GM21723 (cell line): ENCODE results near the gene CBY2.
A peak's percentile ranks its signal among the peaks of the same experiment; 100 is the strongest.

ENCODE experiments used
- ATAC-seq: cut with Tn5 transposase; IDR thresholded peaks from one replicate; pipeline ENCODE4 v1.9.1; 2021; ENCODE audit warnings: mild to moderate bottlenecking, moderate library complexity; ENCODE audit not compliant: unreplicated experiment

Gene CBY2

DNA sequence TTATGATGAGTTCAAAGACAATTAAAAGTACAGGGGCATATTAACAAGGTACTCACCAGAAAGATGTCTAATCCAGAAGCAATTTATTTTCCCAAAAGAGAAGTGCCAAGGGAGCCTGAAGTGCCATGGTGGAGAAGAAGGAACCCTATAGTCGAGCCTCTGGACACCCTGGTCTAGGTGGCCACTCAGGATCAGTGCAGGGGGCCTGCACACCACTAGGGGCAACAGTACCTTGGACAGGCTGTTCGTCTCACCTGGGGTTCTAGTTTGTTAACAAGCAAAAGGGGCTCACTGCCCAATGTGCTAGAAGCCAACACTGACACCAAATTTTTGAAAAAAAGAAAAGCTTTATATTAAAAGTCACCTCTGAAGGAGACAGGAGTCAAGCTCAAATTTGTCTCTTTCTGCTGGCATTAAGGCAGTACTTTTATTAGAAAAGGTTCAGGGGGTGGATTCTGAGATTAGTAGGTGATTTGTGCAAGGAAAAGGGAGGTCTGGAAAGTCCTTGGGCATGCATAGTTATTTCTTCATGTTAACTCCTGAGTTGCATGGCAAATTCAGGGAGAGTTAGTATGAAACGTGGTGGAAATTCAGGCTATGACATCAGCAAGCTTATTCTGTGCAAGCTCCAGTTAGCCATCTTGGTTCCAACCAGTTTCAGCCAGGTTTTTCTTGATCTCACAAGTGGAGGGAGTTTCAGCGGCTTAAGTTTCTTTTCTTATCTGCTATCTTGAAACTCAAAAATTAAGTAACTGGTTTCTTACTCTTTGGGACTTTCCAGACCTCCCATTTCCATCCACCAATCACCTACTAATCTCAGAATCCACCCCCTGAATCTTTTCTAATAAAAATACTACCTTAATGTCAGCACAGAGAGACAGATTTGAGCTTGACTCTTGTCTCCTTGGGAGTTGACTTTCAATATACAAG, 884 bp upstream of the CBY2 start:
- ATAC-seq: peak; percentile 73

GRCh38 chr13:45702869-45703391, 810 bp downstream of the CBY2 start:
- no peak for ATAC-seq

DNA sequence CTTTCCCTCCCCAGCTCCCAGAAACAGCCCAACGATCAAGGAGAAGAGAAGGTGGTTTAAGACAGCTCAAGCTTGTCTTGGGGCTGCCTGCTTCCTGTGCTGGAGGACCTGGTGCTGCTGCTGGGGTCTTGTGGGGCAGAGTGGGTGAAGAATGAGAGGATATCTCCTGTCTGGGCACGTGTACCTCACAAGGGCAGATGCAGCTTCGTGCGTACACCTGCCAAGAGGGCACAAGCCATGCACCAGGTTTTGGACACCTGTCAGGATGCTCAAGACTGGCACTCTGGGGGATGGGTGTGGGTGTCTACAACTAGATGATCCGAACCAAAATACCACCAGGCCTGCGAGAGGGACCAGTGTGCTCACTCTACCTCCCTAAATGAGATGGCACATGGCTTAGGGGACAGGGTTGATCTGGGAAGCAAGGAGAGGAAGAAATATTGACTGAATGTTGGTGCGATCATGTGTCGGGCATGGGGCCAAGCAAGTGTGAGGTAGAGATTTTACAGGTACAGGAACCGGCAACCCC, 2.2 kb downstream of the CBY2 start:
- no peak for ATAC-seq

GRCh38 chr13:45704854-45705695, 3.0 kb downstream of the CBY2 start:
- ATAC-seq: no peak

GRCh38 chr13:45705918-45706317, 3.8 kb downstream of the CBY2 start:
- peak; percentile 35 for ATAC-seq

DNA sequence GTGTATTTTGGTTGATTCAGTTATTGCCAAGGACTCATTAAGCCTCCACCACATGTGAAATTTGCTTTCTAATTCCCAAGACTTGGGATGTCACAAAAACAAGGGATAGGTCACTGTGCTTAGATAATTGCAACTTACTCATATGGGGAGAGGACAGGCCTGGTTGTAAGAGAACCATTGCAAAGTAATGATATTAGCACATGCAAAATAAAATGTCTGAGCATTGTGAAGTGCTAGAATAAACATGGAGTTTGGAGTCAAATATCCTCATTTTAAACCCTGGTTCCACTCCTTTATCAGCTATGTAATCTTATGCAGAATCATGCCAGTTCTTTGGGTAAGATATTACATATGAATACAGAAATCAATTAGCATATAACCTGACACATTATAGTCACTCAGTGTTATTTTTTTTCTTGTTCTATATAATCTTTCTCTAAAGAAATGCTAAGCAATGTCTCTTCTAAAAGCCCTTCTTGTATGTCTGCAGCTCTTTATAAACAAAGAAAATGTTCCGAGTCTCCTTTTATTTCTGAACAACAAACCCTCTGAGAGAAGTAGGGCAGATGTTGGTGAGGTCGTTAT, 5.5 kb downstream of the CBY2 start:
- ATAC-seq: no peak

GRCh38 chr13:45711951-45712350, 9.8 kb downstream of the CBY2 start:
- no peak for ATAC-seq

DNA sequence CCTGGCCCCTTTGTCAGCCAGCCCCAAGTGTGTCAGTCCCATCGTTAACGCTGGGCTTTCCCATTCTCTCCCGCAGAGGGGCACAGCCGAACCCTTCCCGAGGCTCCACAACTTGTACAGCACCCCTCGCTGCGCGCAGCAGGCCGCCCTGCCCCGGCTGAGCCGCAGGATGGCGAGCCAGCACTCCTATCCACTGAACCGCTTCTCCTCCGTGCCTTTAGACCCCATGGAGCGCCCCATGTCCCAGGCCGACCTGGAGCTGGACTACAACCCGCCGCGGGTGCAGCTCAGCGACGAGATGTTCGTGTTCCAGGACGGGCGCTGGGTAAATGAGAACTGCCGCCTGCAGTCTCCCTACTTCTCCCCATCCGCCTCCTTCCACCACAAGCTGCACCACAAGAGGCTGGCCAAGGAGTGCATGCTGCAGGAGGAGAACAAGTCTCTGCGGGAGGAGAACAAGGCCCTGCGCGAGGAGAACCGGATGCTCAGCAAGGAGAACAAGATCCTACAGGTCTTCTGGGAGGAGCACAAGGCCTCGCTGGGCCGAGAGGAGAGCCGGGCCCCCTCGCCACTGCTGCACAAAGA, 11.1 kb downstream of the CBY2 start:
- ATAC-seq: no peak

GRCh38 chr13:45713721-45714120, 11.6 kb downstream of the CBY2 start:
- no peak for ATAC-seq

GRCh38 chr13:45714170-45714569, 12.1 kb downstream of the CBY2 start:
- ATAC-seq: no peak

DNA sequence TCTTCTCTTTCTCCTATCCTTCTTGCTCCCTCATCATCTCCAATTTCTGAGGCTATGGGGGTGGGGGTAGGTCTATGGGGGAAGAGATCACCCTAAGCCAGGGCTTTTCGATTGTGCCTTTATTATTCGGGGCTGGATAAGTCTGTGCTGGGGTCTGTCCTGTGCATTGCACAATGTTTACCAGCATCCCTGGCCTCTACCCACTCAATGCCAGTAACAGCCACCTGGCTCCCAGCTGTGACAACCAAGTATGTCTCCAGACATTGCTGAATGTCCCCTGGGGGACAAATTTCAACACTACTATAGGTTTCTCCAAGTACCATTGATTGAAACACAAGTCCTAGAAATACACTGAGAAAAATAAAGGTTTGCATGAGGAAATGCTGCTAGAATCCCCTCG, 13.2 kb downstream of the CBY2 start:
- ATAC-seq: no peak

DNA sequence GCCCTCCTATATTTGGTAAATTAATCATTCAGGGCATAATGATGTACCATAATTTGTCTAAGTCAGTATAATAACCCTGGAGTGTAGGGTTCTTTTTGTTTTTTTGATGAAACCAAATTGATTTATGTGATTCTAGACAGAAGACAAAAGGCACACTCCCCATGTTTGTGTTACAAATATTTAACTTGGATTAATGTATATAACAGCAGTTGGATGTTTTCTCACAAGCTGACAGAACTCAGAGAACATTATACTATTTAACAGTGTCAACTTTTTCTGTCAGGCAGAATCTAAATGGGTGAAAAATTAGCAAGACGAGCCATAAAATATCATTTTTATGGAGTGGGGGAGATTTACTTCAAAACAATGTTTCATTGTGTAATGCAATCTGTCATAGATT, 15.2 kb downstream of the CBY2 start:
- ATAC-seq: no peak

- peak; percentile 55 for ATAC-seq
Measured at GRCh38 chr13:45718063-45718462, 15.9 kb downstream of the CBY2 start.

DNA sequence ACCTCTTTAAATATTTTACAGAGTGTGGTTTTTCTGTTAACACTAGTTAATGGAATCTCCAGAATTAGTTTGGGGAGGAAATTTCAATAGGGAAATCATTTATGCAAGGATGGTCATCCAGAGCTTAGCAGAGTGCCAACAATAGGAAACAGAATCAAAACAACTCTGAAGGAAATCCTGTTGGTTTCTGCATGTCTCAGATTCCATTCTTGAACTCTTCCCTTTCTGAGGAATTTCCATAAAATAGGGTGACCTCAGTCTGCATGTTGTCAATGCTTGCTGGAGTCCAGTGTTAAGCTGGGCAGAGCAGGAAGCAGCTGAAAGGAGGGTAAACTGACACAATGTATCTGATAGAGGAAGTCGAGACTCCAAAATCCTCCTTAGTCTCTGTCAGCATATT, 16.9 kb downstream of the CBY2 start:
- no peak for ATAC-seq

- no peak for ATAC-seq
Measured at GRCh38 chr13:45721203-45721731, 19.1 kb downstream of the CBY2 start.

DNA sequence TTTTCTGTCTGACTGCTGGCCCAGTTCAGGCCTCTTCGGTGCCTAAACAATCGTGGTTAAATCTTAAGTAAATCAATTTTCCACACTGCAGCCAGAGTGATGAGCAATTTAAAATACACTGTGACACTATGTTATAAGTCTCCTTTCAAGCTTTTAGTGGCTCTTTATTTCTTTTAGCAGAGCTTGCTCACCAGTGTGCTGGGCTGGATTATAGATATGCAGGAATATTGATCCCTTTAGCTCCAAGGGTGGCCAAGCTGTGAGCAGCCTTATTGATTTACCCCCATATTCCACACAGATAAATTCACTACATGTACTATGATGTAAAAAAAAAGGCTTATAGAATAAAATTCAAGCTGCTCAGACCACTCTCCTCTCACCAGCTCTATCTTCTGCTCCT, 21.7 kb downstream of the CBY2 start:
- no peak for ATAC-seq

DNA sequence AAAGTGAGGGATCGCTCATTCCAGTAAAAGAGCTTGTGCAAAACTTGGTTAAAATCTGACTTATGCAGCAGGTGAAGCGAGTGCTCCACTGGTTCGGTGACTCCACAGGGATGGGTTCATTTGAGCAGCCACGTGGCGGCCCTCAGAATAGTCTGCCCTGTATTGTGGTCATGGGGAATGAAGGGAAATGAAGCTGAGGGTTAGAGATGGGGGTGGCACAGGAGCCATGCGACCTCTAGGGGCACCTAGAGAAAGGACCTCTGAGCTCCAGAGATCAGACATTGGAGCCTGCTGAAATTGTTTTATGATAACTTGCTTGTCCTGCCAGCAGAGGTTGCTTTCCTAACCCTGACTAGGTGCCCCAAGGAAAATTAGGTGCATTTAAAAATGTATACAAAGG, 26.6 kb downstream of the CBY2 start:
- ATAC-seq: no peak

GRCh38 chr13:45731455-45731854, 29.3 kb downstream of the CBY2 start:
- ATAC-seq: no peak

DNA sequence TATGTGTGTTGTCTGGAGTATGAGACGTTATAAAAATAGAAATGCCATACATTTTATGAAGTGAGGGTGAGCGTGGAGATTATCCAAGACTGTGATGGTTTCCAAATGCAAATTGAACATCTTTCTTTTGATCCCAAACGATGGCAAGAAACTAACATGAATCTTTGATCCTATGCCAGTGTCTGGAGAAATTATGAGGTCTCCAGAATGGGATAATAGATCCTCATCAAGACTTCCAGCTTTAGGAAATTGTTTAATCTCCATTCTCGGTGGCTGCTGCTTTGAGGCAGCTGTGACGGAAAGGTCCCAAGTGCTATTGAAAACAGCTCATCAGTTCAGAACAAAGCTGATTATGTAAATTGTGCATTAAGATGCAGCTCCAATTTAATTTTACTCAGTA, 30.8 kb downstream of the CBY2 start:
- no peak for ATAC-seq

DNA sequence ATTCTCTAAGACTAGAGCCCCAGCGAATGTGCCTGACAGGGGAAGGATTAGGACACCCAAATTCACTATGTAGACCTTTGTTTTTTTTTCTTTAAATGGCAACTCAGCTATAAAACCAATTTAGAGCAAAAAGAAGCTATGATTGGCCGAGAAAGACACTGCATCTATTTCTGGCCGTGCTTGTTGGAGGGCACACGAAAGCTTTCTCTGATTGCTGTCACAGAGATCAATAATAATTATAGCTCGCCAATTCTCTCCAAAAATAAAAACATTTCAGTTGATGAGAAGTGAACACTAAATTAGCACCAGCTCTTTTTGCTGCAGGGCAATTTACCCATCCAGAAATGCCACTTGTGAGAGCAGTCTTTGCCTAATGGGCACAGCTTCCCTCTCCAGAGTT, 31.2 kb downstream of the CBY2 start:
- no peak for ATAC-seq
